Astrocyte (in vitro differentiated cells and primary cell): Measurements from ENCODE around the gene CHMP1B.

ENCODE experiments used
- EZH2 ChIP-seq: IDR thresholded peaks from 2 replicates; pipeline ENCODE4 v1.6.1; 2012; ENCODE audit warnings: mild to moderate bottlenecking, low read length, inconsistent platforms; ENCODE audit not compliant: insufficient read depth
- TF ChIP-seq, protein P1 (sequence below): IDR thresholded peaks from 2 replicates; pipeline ENCODE4 v1.5.1; 2011; ENCODE audit warnings: low read depth, mild to moderate bottlenecking, inconsistent platforms, low read length, moderate library complexity; ENCODE audit not compliant: insufficient read depth

DNA sequence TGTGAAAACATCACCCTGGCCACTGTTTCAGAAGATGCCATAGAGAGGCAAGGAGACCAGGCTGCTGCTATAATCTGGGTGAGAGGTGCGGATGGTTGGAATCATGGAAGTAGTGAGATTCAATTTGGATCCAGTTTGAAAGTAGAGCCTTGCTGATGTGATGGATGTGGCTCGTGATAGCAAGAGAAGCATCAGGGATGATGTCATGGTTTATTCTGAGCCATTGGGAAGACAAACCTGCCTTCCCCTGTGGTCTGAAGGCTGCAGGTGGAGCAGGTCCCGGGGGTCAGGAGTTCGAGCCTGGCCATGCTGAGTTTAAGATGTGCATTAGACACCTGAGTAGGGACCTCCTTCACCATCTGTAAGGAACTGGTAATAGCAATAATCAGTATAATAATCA, 49.6 kb upstream of the CHMP1B start:
- TF ChIP-seq, protein P1, sequence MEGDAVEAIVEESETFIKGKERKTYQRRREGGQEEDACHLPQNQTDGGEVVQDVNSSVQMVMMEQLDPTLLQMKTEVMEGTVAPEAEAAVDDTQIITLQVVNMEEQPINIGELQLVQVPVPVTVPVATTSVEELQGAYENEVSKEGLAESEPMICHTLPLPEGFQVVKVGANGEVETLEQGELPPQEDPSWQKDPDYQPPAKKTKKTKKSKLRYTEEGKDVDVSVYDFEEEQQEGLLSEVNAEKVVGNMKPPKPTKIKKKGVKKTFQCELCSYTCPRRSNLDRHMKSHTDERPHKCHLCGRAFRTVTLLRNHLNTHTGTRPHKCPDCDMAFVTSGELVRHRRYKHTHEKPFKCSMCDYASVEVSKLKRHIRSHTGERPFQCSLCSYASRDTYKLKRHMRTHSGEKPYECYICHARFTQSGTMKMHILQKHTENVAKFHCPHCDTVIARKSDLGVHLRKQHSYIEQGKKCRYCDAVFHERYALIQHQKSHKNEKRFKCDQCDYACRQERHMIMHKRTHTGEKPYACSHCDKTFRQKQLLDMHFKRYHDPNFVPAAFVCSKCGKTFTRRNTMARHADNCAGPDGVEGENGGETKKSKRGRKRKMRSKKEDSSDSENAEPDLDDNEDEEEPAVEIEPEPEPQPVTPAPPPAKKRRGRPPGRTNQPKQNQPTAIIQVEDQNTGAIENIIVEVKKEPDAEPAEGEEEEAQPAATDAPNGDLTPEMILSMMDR = no peak
- no peak for TF ChIP-seq EZH2
